ENCODE data around the gene CELF2. TPM values are rescaled to one million over a fixed set of nuclear protein-coding genes. Genes with fewer than 3 reads are reported as not detected.

CELF2 gene
- total RNA-seq, 1 donor from 2014 or later: 134 TPM

DNA sequence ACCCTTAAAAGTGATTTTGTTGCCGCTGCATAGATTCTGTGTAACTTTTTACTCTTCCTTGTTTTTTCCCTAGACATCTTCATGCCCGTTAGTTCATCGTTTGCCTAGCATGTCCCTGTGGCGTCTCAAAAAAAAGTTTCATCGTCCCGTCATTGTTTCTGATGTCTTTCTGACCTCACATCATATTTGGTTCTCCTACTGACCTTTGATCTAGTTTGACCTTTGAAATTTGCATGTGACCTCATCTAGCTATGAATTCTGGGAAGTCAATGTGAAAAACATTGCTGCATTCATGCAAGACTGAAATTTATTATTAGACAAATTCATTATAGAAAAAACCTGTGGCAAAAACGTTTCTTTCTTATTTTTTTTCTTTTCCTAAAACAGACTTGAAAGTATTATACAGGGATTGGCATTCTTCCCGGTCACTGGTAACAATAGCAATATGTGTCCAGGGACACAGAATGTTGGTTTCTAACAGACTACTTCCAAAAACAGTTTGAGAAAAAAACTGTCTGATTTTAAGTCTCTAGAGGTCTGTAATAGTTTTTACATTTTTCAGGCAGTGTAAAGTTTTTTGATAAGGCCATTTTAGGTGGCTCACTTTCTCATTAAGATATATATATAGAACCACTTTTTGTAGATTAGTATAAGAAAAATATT, 312.8 kb downstream of the CELF2 start:
- no peak for DNase-seq (ENCODE audit: low spot score)
- intact Hi-C loops (cut with micrococcal nuclease): no loop called here
- Mint-ChIP-seq H3K27me3 (ENCODE audit: low read depth) (no peaks in the 10 kb centered on the region), H3K9me3 (no peaks in the 10 kb centered on the region), H3K4me1 (ENCODE audit: low read depth) (peaks cover 38% of the 10 kb centered on the region), H3K36me3 (ENCODE audit: low read depth) (peaks cover 86% of the 10 kb centered on the region), H3K4me3 (ENCODE audit: low read depth) (no peak overlapping the region), H3K27ac (peak overlapping the region; percentile 24)

DNA sequence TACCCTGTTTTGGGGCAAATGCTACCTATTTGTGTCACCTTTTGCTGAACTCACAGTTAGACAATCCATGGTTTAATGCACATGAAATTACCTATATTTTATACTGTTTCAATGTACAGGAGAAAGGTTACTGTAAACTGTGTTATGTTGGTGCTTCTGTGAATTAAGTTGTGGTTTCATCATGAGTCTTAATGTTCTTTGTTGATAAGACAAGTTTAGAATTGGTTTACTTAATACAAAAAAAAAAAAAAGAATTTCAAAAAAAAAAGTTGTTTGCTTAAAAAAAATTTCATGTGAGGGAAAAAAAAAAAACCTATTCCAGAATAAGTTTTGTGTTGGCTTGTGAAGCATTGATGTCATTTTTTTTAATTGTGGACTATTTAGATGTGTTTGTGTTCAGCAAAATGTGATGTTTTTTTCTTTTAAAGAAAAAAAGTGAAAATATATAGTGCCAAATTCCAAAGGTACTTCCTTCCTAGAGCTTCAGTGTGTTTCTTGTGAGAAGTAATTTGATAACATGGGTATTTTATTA, 313.4 kb downstream of the CELF2 start:
- no peaks in the 10 kb centered on the region for H3K9me3 Mint-ChIP-seq
- H3K4me1 Mint-ChIP-seq (ENCODE audit: low read depth): peaks cover 36% of the 10 kb centered on the region
- H3K27ac Mint-ChIP-seq: no peak overlapping the region
- H3K4me3 Mint-ChIP-seq (ENCODE audit: low read depth): no peak overlapping the region
- no peak for DNase-seq (ENCODE audit: low spot score)
- no peaks in the 10 kb centered on the region for H3K27me3 Mint-ChIP-seq (ENCODE audit: low read depth)
- intact Hi-C loops (cut with micrococcal nuclease): no loop called here
- peaks cover 82% of the 10 kb centered on the region for H3K36me3 Mint-ChIP-seq (ENCODE audit: low read depth)

DNA sequence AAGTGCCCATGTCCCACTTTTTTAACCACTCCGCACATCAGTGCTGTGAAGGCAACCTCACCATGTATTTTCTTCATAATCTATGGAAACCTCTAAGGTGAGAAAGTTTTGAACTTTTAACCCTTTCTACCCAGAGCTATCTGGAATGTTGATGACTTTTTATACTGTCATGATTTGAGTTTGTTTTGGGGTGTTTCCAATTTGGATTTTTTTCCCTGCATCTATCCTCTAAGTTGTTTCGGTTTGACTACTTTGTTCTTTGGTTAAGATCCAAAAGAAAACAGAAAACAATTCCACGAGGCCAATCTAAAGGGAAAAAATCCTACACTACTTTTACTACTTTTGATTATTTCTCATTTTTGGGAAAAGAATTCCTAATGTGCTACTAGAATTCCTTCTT, 314.1 kb downstream of the CELF2 start:
- H3K4me1 Mint-ChIP-seq (ENCODE audit: low read depth): peaks cover 37% of the 10 kb centered on the region
- H3K27me3 Mint-ChIP-seq (ENCODE audit: low read depth): no peaks in the 10 kb centered on the region
- H3K4me3 Mint-ChIP-seq (ENCODE audit: low read depth): no peak overlapping the region
- peaks cover 75% of the 10 kb centered on the region for H3K36me3 Mint-ChIP-seq (ENCODE audit: low read depth)
- no peak for DNase-seq (ENCODE audit: low spot score)
- intact Hi-C loops (cut with micrococcal nuclease): no loop called here
- no peak overlapping the region for H3K27ac Mint-ChIP-seq
- H3K9me3 Mint-ChIP-seq: no peaks in the 10 kb centered on the region

DNA sequence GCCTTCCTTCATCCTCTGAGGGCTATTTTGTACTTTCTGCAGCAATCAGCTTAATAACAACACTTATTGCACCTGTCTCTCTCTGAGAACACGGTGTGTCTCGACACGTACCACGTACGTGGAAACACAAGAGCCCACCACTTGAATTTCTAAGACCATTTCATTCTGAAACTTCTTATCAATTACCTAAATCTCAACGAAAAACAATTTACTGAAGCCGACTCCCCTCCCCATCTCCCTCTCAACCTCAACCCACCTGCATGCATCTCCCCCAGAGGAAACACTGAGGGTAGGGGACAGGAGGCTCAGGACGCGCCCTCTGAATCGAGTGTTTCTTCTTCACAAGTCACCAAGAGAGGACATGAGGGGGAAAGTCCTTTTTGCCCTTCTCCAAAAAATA, 315.2 kb downstream of the CELF2 start:
- Mint-ChIP-seq H3K4me3 (ENCODE audit: low read depth) (no peak overlapping the region), H3K27ac (peak overlapping the region; percentile 73), H3K4me1 (ENCODE audit: low read depth) (peaks cover 38% of the 10 kb centered on the region), H3K27me3 (ENCODE audit: low read depth) (no peaks in the 10 kb centered on the region), H3K9me3 (no peaks in the 10 kb centered on the region), H3K36me3 (ENCODE audit: low read depth) (peaks cover 64% of the 10 kb centered on the region)
- DNase-seq (ENCODE audit: low spot score): no peak
- intact Hi-C loops (cut with micrococcal nuclease): no loop called here

DNA sequence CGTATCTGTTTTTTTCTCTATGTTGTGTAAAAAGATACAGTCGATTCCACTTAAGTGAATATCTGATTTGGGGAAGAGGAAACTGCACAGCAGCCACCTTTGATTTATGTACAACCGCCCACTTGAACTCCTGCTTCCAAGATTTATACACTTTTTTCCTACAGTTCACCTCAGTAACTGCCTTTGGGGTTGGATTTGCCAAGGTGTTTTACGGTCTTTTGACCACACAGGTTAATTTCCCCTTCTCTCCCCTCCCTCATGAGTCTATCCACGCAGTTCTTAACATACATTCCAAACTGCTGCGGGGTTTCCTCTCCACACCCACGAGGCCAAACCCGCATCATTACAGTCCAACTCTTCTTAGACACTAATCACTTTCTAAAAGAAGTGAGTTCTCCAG, 316.8 kb downstream of the CELF2 start:
- Mint-ChIP-seq H3K4me3 (ENCODE audit: low read depth) (no peak overlapping the region), H3K9me3 (no peaks in the 10 kb centered on the region), H3K27ac (peak overlapping the region; percentile 34), H3K27me3 (ENCODE audit: low read depth) (no peaks in the 10 kb centered on the region), H3K4me1 (ENCODE audit: low read depth) (peaks cover 33% of the 10 kb centered on the region), H3K36me3 (ENCODE audit: low read depth) (peaks cover 48% of the 10 kb centered on the region)
- DNase-seq (ENCODE audit: low spot score): no peak
- intact Hi-C loops (cut with micrococcal nuclease): no loop called here

DNA sequence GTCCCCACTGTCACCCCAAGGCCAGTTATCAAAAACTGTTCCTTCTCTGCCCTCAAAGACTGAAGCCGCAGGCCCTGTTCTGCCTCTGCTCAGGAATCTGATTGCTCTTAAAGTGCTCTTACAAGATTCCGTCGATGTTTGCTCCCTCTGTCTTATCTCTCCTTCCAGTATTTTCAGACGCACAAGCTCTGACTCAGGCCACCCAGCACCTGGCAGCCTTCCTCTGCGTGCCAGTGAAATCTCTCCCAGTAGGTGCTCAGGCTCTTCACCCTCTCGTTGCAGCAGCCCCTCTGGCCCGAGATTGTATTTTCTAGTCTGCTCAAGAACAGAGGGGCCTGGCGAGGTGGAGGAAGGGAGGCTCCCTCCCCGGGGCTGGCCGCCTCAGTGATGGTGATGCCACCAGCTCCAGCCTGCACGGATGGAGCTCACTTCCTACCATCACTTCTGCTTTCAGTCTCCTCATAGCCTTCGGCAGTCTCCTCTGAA, 317.5 kb downstream of the CELF2 start:
- no peak for DNase-seq (ENCODE audit: low spot score)
- Mint-ChIP-seq H3K4me1 (ENCODE audit: low read depth) (peaks cover 29% of the 10 kb centered on the region), H3K9me3 (no peaks in the 10 kb centered on the region), H3K4me3 (ENCODE audit: low read depth) (no peak overlapping the region), H3K27ac (peak overlapping the region; percentile 11), H3K36me3 (ENCODE audit: low read depth) (peaks cover 42% of the 10 kb centered on the region), H3K27me3 (ENCODE audit: low read depth) (no peaks in the 10 kb centered on the region)
- intact Hi-C loops (cut with micrococcal nuclease): no loop called here

DNA sequence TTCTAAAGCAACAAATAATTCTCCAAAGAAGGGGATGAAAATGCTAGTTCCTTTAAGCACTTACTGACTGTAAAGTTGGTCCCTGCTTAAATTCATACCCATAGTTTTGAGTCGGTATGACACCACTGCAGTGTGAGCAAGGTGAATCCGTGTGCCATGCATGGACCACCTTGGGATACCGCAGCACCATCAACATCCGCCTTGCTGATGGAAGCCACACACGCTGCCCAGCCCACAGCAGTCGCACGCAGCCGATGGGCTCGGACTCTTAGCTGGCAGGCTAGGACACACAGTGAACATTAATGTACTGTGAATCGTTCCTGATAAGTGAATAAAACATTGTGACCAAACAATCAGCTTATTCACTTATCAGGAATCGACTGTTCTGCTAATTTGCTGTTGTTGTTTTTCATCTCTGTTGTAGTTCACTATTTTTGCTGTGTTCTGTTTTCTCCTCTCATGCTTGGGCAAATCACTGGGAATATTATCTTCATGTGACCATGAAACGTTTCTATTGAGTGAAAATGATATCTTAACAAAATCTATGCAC, 318.3 kb downstream of the CELF2 start:
- Mint-ChIP-seq H3K9me3 (no peaks in the 10 kb centered on the region), H3K27me3 (ENCODE audit: low read depth) (no peaks in the 10 kb centered on the region), H3K4me3 (ENCODE audit: low read depth) (no peak overlapping the region), H3K27ac (no peak overlapping the region), H3K36me3 (ENCODE audit: low read depth) (peaks cover 36% of the 10 kb centered on the region), H3K4me1 (ENCODE audit: low read depth) (peaks cover 26% of the 10 kb centered on the region)
- DNase-seq (ENCODE audit: low spot score): no peak
- intact Hi-C loops (cut with micrococcal nuclease): no loop called here

DNA sequence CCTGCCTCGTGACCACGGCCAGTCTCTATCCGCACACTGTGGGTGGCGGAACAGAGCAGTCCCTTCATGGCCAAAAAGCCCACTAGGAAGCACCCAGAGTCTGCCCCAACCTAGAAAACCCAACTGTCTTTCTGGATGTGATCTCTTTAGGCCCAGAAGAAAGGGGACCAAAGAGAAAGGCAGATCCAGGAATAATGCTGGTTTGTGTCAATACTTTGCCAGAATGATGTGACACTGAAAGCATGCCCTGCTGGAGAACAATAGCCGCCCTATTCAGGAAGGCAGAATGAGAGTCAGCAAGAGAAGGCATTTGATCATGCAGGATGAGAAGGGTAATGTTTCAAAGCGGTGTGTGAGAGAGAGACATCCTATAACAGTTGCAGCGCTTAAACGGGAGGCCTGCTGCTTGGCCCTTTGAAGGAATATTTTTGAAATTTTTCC, 319.1 kb downstream of the CELF2 start:
- no peak for DNase-seq (ENCODE audit: low spot score)
- intact Hi-C loops (cut with micrococcal nuclease): no loop called here
- Mint-ChIP-seq H3K9me3 (no peaks in the 10 kb centered on the region), H3K4me3 (ENCODE audit: low read depth) (no peak overlapping the region), H3K27ac (no peak overlapping the region), H3K36me3 (ENCODE audit: low read depth) (peaks cover 33% of the 10 kb centered on the region), H3K4me1 (ENCODE audit: low read depth) (peaks cover 23% of the 10 kb centered on the region), H3K27me3 (ENCODE audit: low read depth) (no peaks in the 10 kb centered on the region)

DNA sequence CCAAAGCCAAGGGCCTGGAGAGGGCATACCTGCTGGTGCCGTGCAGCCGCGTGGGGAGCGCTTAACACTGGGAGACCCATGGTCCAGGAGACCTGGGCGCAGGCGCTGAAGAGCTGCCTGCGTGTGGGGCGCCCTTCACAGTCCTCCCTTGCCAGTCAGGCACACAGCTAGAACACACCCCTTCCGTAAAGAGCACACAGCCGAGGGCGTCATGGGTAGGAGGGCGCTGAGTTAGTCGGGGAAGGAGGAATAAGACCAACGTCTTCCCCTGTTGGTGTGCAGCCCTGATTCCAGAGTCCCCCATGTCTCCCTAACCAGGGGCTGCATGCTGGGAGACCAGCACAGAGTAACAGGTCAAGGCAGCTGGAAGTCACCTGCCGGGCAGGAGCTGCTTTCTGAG, 319.8 kb downstream of the CELF2 start:
- intact Hi-C loops (cut with micrococcal nuclease): no loop called here
- peaks cover 3% of the 10 kb centered on the region for H3K27me3 Mint-ChIP-seq (ENCODE audit: low read depth)
- H3K36me3 Mint-ChIP-seq (ENCODE audit: low read depth): peaks cover 25% of the 10 kb centered on the region
- peaks cover 20% of the 10 kb centered on the region for H3K4me1 Mint-ChIP-seq (ENCODE audit: low read depth)
- DNase-seq (ENCODE audit: low spot score): no peak
- H3K4me3 Mint-ChIP-seq (ENCODE audit: low read depth): no peak overlapping the region
- H3K27ac Mint-ChIP-seq: no peak overlapping the region
- no peaks in the 10 kb centered on the region for H3K9me3 Mint-ChIP-seq

DNA sequence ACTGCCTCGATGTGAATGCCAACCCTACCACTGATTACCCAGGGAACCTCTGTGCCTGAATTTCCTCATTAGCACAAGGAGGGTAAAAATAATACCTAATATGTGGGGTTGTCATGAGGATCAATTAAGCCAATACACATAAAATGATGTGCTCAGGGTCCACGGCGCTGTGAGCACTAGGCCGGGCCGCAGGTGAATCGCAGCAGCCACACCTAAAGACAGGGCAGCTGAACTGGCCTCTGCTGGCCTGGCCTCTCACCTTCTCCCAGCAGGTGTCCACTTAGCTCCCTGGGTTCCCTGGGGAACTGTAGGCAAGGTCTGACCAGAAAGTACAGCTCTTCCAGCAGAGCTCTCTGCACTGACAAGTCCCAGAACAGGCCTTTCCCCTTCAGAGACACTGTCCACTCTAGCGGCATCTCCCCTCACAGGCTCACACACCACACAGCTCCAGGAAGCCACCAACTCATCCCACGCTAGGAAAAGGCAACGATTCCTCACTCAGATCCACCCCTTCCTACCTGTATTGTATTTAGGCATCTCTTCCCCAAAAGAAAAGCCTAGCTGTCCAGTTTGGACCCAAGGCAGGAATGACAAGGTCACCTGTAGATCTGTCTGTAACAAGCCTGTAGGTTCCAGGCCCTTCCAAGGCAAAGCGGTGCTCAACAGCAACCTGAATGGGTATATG, 320.6 kb downstream of the CELF2 start:
- no peaks in the 10 kb centered on the region for H3K9me3 Mint-ChIP-seq
- H3K27ac Mint-ChIP-seq: no peak overlapping the region
- no peak for DNase-seq (ENCODE audit: low spot score)
- H3K4me3 Mint-ChIP-seq (ENCODE audit: low read depth): no peak overlapping the region
- peaks cover 3% of the 10 kb centered on the region for H3K27me3 Mint-ChIP-seq (ENCODE audit: low read depth)
- peaks cover 18% of the 10 kb centered on the region for H3K36me3 Mint-ChIP-seq (ENCODE audit: low read depth)
- intact Hi-C loops (cut with micrococcal nuclease): no loop called here
- peaks cover 15% of the 10 kb centered on the region for H3K4me1 Mint-ChIP-seq (ENCODE audit: low read depth)

DNA sequence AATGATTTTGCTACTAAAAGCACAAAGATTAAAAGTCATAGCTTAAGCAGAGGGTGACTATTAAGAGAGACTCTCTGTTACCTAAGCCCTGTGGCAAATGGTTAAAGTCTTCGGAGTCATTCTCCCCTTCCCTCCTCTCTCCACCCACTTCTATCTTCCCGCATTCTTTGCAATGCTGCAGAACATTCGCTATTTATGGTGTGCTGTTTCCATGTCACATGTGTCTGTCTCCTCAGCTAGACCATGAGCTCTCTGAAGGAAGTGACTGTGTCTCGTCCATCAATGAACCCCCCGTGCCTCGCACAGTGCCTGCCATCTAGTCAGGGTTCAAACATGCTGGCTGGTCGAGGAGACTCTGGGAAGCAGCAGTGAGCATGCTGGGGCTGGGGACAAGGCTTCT, 321.3 kb downstream of the CELF2 start:
- H3K9me3 Mint-ChIP-seq: no peaks in the 10 kb centered on the region

DNA sequence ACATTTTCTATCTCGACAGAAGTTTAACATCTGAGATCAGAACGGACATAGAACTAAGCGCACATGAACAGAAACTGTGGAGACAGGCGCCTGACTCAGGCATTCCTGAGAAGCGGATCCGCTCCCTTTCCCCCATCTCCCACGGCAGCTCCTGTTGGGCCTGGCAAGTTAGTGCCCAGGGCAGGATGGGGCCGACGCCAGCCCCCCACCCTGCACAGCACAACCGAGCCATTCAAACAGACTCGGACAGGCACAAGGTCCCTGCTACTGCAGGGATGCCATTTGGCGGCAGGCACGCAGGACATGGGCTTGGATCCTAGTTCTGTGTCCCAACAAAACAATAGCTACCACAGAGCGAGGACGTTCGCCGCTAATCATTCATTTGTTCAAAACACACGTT, 322.0 kb downstream of the CELF2 start:
- intact Hi-C loops (cut with micrococcal nuclease): no loop called here
- Mint-ChIP-seq H3K4me3 (ENCODE audit: low read depth) (no peak overlapping the region), H3K36me3 (ENCODE audit: low read depth) (peaks cover 8% of the 10 kb centered on the region), H3K27ac (no peak overlapping the region), H3K9me3 (no peaks in the 10 kb centered on the region), H3K4me1 (ENCODE audit: low read depth) (peaks cover 7% of the 10 kb centered on the region), H3K27me3 (ENCODE audit: low read depth) (peaks cover 3% of the 10 kb centered on the region)
- no peak for DNase-seq (ENCODE audit: low spot score)

More for the DNA sequence above, 321.3 kb downstream of the CELF2 start:
- peaks cover 13% of the 10 kb centered on the region for H3K4me1 Mint-ChIP-seq (ENCODE audit: low read depth)
- H3K36me3 Mint-ChIP-seq (ENCODE audit: low read depth): peaks cover 14% of the 10 kb centered on the region
- intact Hi-C loops (cut with micrococcal nuclease): no loop called here
- no peak for DNase-seq (ENCODE audit: low spot score)
- peaks cover 3% of the 10 kb centered on the region for H3K27me3 Mint-ChIP-seq (ENCODE audit: low read depth)
- no peak overlapping the region for H3K4me3 Mint-ChIP-seq (ENCODE audit: low read depth)
- H3K27ac Mint-ChIP-seq: no peak overlapping the region
